ENCODE measurements around the gene CDK9.
A peak's percentile ranks its signal among the peaks of the same experiment; 100 is the strongest.

Gene CDK9

DNA sequence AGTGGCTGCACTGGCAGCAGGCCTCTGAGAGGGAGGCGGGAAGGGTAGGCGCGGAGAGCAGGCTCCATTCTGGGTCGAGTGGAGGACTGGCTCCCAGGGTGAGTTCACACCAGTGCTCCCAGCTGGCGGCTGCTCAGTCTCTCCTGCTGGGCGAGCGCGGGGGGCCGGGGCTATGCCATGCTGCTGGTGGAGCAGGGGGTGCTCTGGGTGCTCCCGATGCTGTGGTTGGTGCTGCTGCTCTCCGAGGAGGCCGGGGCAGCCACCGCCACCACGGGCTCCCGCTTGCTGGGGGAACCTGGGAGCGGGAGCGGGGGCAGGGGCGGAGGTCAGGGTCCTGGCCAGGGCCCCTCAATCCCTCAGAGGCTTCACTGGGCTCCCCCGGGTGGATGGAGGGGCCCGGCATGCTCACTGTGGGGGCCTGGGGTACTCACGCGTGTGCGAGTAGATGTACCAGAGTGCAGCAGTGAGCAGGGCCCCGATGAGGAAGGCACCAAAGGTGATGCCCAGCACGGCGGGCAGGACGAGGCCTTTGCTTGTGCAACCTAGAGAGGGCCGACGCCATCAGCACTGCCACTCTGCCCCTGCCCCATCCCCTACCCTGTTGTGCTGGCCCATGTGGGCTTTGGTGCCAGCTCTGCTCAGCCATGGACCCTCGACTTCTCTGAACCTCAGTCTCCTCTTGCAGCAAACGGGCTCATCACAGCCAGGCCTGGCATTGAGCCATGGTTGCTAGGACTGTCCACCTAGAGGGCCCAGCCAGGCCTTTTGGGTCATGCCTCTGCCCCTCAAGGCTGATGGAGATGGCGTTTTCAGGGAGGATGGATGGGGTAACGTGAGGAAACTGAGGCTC lies 29.9 kb downstream of the CDK9 start:
- H3K4ac ChIP-seq (ENCODE audit: low read length): no peak overlapping the region
- peaks cover 0 to 2% of the 10 kb centered on the region in 2 donors for H3K9me3 ChIP-seq (replicated peaks in 1 of 2; ENCODE audit: control insufficient read depth in 2 of 2, insufficient read depth in 1 of 2, low read depth in 1 of 2, low read length in 2 of 2)
- no peak overlapping the region for H2AK5ac ChIP-seq (ENCODE audit: low read depth, low read length)
- H3K4me3 ChIP-seq (ENCODE audit: low read length in 2 of 2): peak overlapping the region in 1 of 2 donors; percentile 26
- no peak overlapping the region for H4K91ac ChIP-seq (ENCODE audit: low read depth, low read length, poor library complexity)
- H3K9ac ChIP-seq (ENCODE audit: low read depth, low read length, poor library complexity): no peak overlapping the region
- H2BK12ac ChIP-seq (ENCODE audit: low read length): no peak overlapping the region
- H3K18ac ChIP-seq (ENCODE audit: low read length): no peak overlapping the region
- no peaks in the 10 kb centered on the region for H3K79me1 ChIP-seq (ENCODE audit: low read depth, low read length)
- H3K27ac ChIP-seq (replicated peaks; ENCODE audit: low read length): no peak overlapping the region
- H2AFZ ChIP-seq (ENCODE audit: low read length): no peak overlapping the region
- H2BK5ac ChIP-seq (ENCODE audit: low read length): no peak overlapping the region
- H4K8ac ChIP-seq (ENCODE audit: low read depth, low read length): peak overlapping the region; percentile 43
- DNase-seq (ENCODE audit: low spot score): no peak
- no peaks in the 10 kb centered on the region for H3K27me3 ChIP-seq (ENCODE audit: control insufficient read depth in 3 of 3, insufficient read depth in 3 of 3, low read depth in 1 of 3, low read length in 3 of 3)
- H3K4me1 ChIP-seq (ENCODE audit: control insufficient read depth in 2 of 2, insufficient read depth in 1 of 2, low read depth in 1 of 2, low read length in 2 of 2): peaks cover 0 to 3% of the 10 kb centered on the region in 2 donors
- H2BK120ac ChIP-seq (ENCODE audit: low read depth, low read length): no peak overlapping the region
- no peak overlapping the region for H2BK15ac ChIP-seq (ENCODE audit: low read length)
- H3K14ac ChIP-seq (ENCODE audit: low read length): no peak overlapping the region
- WGBS, 2 donors (ENCODE audit: extremely low coverage in 2 of 2, insufficient read length in 2 of 2, insufficient replicate concordance in 1 of 2): no CpG with 5 or more reads among the region's 33 CpGs
- H3K4me2 ChIP-seq (ENCODE audit: insufficient read depth, low read length, poor library complexity, severe bottlenecking): no peak overlapping the region
- peak overlapping the region; percentile 80 for H3K23ac ChIP-seq (ENCODE audit: low read depth, low read length, poor library complexity)
- peaks cover 23 to 29% of the 10 kb centered on the region in 2 donors for H3K36me3 ChIP-seq (replicated peaks in 1 of 2; ENCODE audit: control insufficient read depth in 2 of 2, insufficient read depth in 2 of 2, low read length in 2 of 2)

GRCh38 chr9:127816362-127816725 lies 30.5 kb downstream of the CDK9 start:
- H4K8ac ChIP-seq (ENCODE audit: low read depth, low read length): peak overlapping the region; percentile 43
- H2AFZ ChIP-seq (ENCODE audit: low read length): no peak overlapping the region
- no peaks in the 10 kb centered on the region for H3K79me1 ChIP-seq (ENCODE audit: low read depth, low read length)
- H3K4me3 ChIP-seq (ENCODE audit: low read length in 2 of 2): no peak overlapping the region
- H3K36me3 ChIP-seq (replicated peaks in 1 of 2; ENCODE audit: control insufficient read depth in 2 of 2, insufficient read depth in 2 of 2, low read length in 2 of 2): peaks cover 22 to 27% of the 10 kb centered on the region in 2 donors
- H4K91ac ChIP-seq (ENCODE audit: low read depth, low read length, poor library complexity): no peak overlapping the region
- no peak overlapping the region for H3K14ac ChIP-seq (ENCODE audit: low read length)
- no peaks in the 10 kb centered on the region for H3K27me3 ChIP-seq (ENCODE audit: control insufficient read depth in 3 of 3, insufficient read depth in 3 of 3, low read depth in 1 of 3, low read length in 3 of 3)
- no peak overlapping the region for H2BK15ac ChIP-seq (ENCODE audit: low read length)
- H2AK5ac ChIP-seq (ENCODE audit: low read depth, low read length): no peak overlapping the region
- H2BK12ac ChIP-seq (ENCODE audit: low read length): peak overlapping the region; percentile 10
- H3K9ac ChIP-seq (ENCODE audit: low read depth, low read length, poor library complexity): no peak overlapping the region
- no peak for DNase-seq (ENCODE audit: low spot score)
- WGBS, 2 donors (ENCODE audit: extremely low coverage in 2 of 2, insufficient read length in 2 of 2, insufficient replicate concordance in 1 of 2): no CpG with 5 or more reads among the region's 3 CpGs
- H3K23ac ChIP-seq (ENCODE audit: low read depth, low read length, poor library complexity): peak overlapping the region; percentile 80
- H3K4me1 ChIP-seq (ENCODE audit: control insufficient read depth in 2 of 2, insufficient read depth in 1 of 2, low read depth in 1 of 2, low read length in 2 of 2): peaks cover 0 to 3% of the 10 kb centered on the region in 2 donors
- no peak overlapping the region for H3K18ac ChIP-seq (ENCODE audit: low read length)
- peak overlapping the region; percentile 44 for H2BK5ac ChIP-seq (ENCODE audit: low read length)
- H3K27ac ChIP-seq (replicated peaks; ENCODE audit: low read length): no peak overlapping the region
- H2BK120ac ChIP-seq (ENCODE audit: low read depth, low read length): no peak overlapping the region
- no peak overlapping the region for H3K4me2 ChIP-seq (ENCODE audit: insufficient read depth, low read length, poor library complexity, severe bottlenecking)
- H3K9me3 ChIP-seq (replicated peaks in 1 of 2; ENCODE audit: control insufficient read depth in 2 of 2, insufficient read depth in 1 of 2, low read depth in 1 of 2, low read length in 2 of 2): peaks cover 0 to 2% of the 10 kb centered on the region in 2 donors
- no peak overlapping the region for H3K4ac ChIP-seq (ENCODE audit: low read length)

- H3K23ac ChIP-seq (ENCODE audit: low read depth, low read length, poor library complexity): no peak overlapping the region
- H3K4me1 ChIP-seq (ENCODE audit: control insufficient read depth in 2 of 2, insufficient read depth in 1 of 2, low read depth in 1 of 2, low read length in 2 of 2): peaks cover 0 to 3% of the 10 kb centered on the region in 2 donors
- H3K4me2 ChIP-seq (ENCODE audit: insufficient read depth, low read length, poor library complexity, severe bottlenecking): no peak overlapping the region
- no peak overlapping the region for H4K91ac ChIP-seq (ENCODE audit: low read depth, low read length, poor library complexity)
- no peak overlapping the region for H3K4ac ChIP-seq (ENCODE audit: low read length)
- no peak overlapping the region for H2AK5ac ChIP-seq (ENCODE audit: low read depth, low read length)
- no CpG with 5 or more reads among the region's 8 CpGs for WGBS, 2 donors (ENCODE audit: extremely low coverage in 2 of 2, insufficient read length in 2 of 2, insufficient replicate concordance in 1 of 2)
- H3K27me3 ChIP-seq (ENCODE audit: control insufficient read depth in 3 of 3, insufficient read depth in 3 of 3, low read depth in 1 of 3, low read length in 3 of 3): no peaks in the 10 kb centered on the region
- no peak for DNase-seq (ENCODE audit: low spot score)
- H2BK12ac ChIP-seq (ENCODE audit: low read length): no peak overlapping the region
- H2BK5ac ChIP-seq (ENCODE audit: low read length): peak overlapping the region; percentile 44
- peaks cover 0 to 2% of the 10 kb centered on the region in 2 donors for H3K9me3 ChIP-seq (replicated peaks in 1 of 2; ENCODE audit: control insufficient read depth in 2 of 2, insufficient read depth in 1 of 2, low read depth in 1 of 2, low read length in 2 of 2)
- H2BK15ac ChIP-seq (ENCODE audit: low read length): no peak overlapping the region
- no peaks in the 10 kb centered on the region for H3K79me1 ChIP-seq (ENCODE audit: low read depth, low read length)
- H3K18ac ChIP-seq (ENCODE audit: low read length): no peak overlapping the region
- H3K9ac ChIP-seq (ENCODE audit: low read depth, low read length, poor library complexity): no peak overlapping the region
- no peak overlapping the region for H3K27ac ChIP-seq (replicated peaks; ENCODE audit: low read length)
- no peak overlapping the region for H3K4me3 ChIP-seq (ENCODE audit: low read length in 2 of 2)
- H4K8ac ChIP-seq (ENCODE audit: low read depth, low read length): no peak overlapping the region
- H2BK120ac ChIP-seq (ENCODE audit: low read depth, low read length): no peak overlapping the region
- H3K14ac ChIP-seq (ENCODE audit: low read length): no peak overlapping the region
- H3K36me3 ChIP-seq (replicated peaks in 1 of 2; ENCODE audit: control insufficient read depth in 2 of 2, insufficient read depth in 2 of 2, low read length in 2 of 2): peaks cover 22 to 25% of the 10 kb centered on the region in 2 donors
- no peak overlapping the region for H2AFZ ChIP-seq (ENCODE audit: low read length)
Measured at GRCh38 chr9:127816728-127817127, 30.9 kb downstream of the CDK9 start.

GRCh38 chr9:127817881-127818434 lies 32.1 kb downstream of the CDK9 start:
- Histone ChIP-seq H3K27me3 (ENCODE audit: control insufficient read depth in 3 of 3, insufficient read depth in 3 of 3, low read depth in 1 of 3, low read length in 3 of 3) (no peaks in the 10 kb centered on the region), H2BK15ac (ENCODE audit: low read length) (no peak overlapping the region), H4K91ac (ENCODE audit: low read depth, low read length, poor library complexity) (no peak overlapping the region), H2BK120ac (ENCODE audit: low read depth, low read length) (peak overlapping the region; percentile 22), H3K4ac (ENCODE audit: low read length) (no peak overlapping the region), H2AK5ac (ENCODE audit: low read depth, low read length) (no peak overlapping the region), H3K23ac (ENCODE audit: low read depth, low read length, poor library complexity) (peak overlapping the region; percentile 73), H3K36me3 (replicated peaks in 1 of 2; ENCODE audit: control insufficient read depth in 2 of 2, insufficient read depth in 2 of 2, low read length in 2 of 2) (peaks cover 14 to 18% of the 10 kb centered on the region in 2 donors), H4K8ac (ENCODE audit: low read depth, low read length) (no peak overlapping the region), H3K9ac (ENCODE audit: low read depth, low read length, poor library complexity) (no peak overlapping the region), H3K4me3 (ENCODE audit: low read length in 2 of 2) (peak overlapping the region in 1 of 2 donors; percentile 12), H2AFZ (ENCODE audit: low read length) (no peak overlapping the region), H3K4me2 (ENCODE audit: insufficient read depth, low read length, poor library complexity, severe bottlenecking) (no peak overlapping the region), H3K9me3 (replicated peaks in 1 of 2; ENCODE audit: control insufficient read depth in 2 of 2, insufficient read depth in 1 of 2, low read depth in 1 of 2, low read length in 2 of 2) (peaks cover 0 to 2% of the 10 kb centered on the region in 2 donors), H3K79me1 (ENCODE audit: low read depth, low read length) (no peaks in the 10 kb centered on the region), H3K4me1 (ENCODE audit: control insufficient read depth in 2 of 2, insufficient read depth in 1 of 2, low read depth in 1 of 2, low read length in 2 of 2) (peaks cover 0 to 3% of the 10 kb centered on the region in 2 donors), H3K14ac (ENCODE audit: low read length) (peak overlapping the region; percentile 8), H2BK12ac (ENCODE audit: low read length) (no peak overlapping the region), H3K18ac (ENCODE audit: low read length) (no peak overlapping the region), H2BK5ac (ENCODE audit: low read length) (peak overlapping the region; percentile 75), H3K27ac (replicated peaks; ENCODE audit: low read length) (no peak overlapping the region)
- DNase-seq (ENCODE audit: low spot score): no peak
- WGBS, 2 donors (ENCODE audit: extremely low coverage in 2 of 2, insufficient read length in 2 of 2, insufficient replicate concordance in 1 of 2): no CpG with 5 or more reads among the region's 17 CpGs
